ENCODE results near the gene TFR2.

- no peak for TF ChIP-seq CTCF (conservative IDR thresholded peaks at IDR 0.05)
- no peak for TF ChIP-seq EZH2 (IDR thresholded peaks at IDR 0.05; ENCODE audit: low read depth)
Measured at GRCh38 chr7:100681491-100682227, 40.3 kb upstream of the TFR2 start.
